ENCODE results near the gene ZNF18. TPM values are rescaled to one million over a fixed set of nuclear protein-coding genes. Genes with fewer than 3 reads are reported as not detected.

ZNF18 gene
- total and polyA plus RNA-seq, 2 of the 4 experiments (the other 2 are of a cell fraction) = 4.5 to 11.7 TPM

GRCh38 chr17:11986179-11986941 is 10.9 kb downstream of the ZNF18 start:
- H2BK120ac ChIP-seq (ENCODE audit: low read depth, low read length) = no peak overlapping the region
- H3K9ac ChIP-seq (ENCODE audit: low read depth, low read length) = no peak overlapping the region
- H3K36me3 ChIP-seq (ENCODE audit: control insufficient read depth, insufficient read depth, low read length) = peaks cover 21% of the 10 kb centered on the region
- no peak overlapping the region for H3K27ac ChIP-seq (ENCODE audit: insufficient read depth, low read length)
- H3K4me1 ChIP-seq (ENCODE audit: control insufficient read depth, insufficient read depth, low read length) = no peaks in the 10 kb centered on the region
- no peaks in the 10 kb centered on the region for H3K9me3 ChIP-seq (ENCODE audit: control insufficient read depth, insufficient read depth, low read length)
- no peaks in the 10 kb centered on the region for H4K20me1 ChIP-seq (ENCODE audit: insufficient read depth, low read length)
- H3K23ac ChIP-seq (ENCODE audit: low read depth, low read length) = no peak overlapping the region
- H3K14ac ChIP-seq (replicated peaks; ENCODE audit: low read depth, low read length) = no peak overlapping the region
- POLR2A ChIA-PET (ENCODE audit: unreplicated experiment) = interaction anchor here (1.5 kb wide), 1 partner anchor 11 kb away, joined by 4 read pairs; the partner anchor contains the start of gene ZNF18
- dilution Hi-C loops (cut with HindIII; ENCODE audit: low sequenced_read_pairs, unreplicated experiment) (no loop called here), in situ Hi-C loops (cut with MboI; ENCODE audit: low sequenced_read_pairs) (loop anchor here (10.0 to 25.0 kb wide), 2 partner anchors 1112 to 1324 kb away; partner anchors contain the start of gene MYH3), intact Hi-C loops (cut with micrococcal nuclease) (loop anchor here (5.0 kb wide), 1 partner anchor 1339 kb away; no protein-coding TSS in a partner anchor)
- no peak overlapping the region for H2AK5ac ChIP-seq (ENCODE audit: low read depth, low read length)
- no peak overlapping the region for H3K18ac ChIP-seq (ENCODE audit: low read depth, low read length)
- no peaks in the 10 kb centered on the region for H3K27me3 ChIP-seq (ENCODE audit: control insufficient read depth, insufficient read depth, low read length)
- no peak overlapping the region for H2BK5ac ChIP-seq (ENCODE audit: low read depth, low read length, poor library complexity, severe bottlenecking)
- no peaks in the 10 kb centered on the region for H3K9me1 ChIP-seq (ENCODE audit: insufficient read depth, low read length)
- no peak overlapping the region for H3K56ac ChIP-seq (ENCODE audit: extremely low read depth, insufficient read depth, low read length)
- H3K4me2 ChIP-seq (ENCODE audit: low read depth, low read length) = no peak overlapping the region; the same call in 1 of the 2 replicates
- ATAC-seq (ENCODE audit: low read depth) (0 out of 2 replicates have a peak, but pooled peaks have one; percentile 16), DNase-seq (no peak)
- H3K79me1 ChIP-seq (ENCODE audit: low read depth in 1 of 2, low read length in 2 of 2) = no peaks in the 10 kb centered on the region
- no peak for TF ChIP-seq RFX5 (IDR thresholded peaks at IDR 0.05; ENCODE audit: low read depth, low read length)
- TF ChIP-seq ELK1 (IDR thresholded peaks at IDR 0.05; ENCODE audit: borderline replicate concordance, low read depth, low read length) = no peak
- TF ChIP-seq USF2 (IDR thresholded peaks at IDR 0.05; ENCODE audit: low read depth, low read length) = no peak
- no peak for TF ChIP-seq CTCF (conservative IDR thresholded peaks at IDR 0.05; ENCODE audit: low read depth, low read length)
- TF ChIP-seq SMC3 (IDR thresholded peaks at IDR 0.05; ENCODE audit: low read depth, low read length) = no peak
- H2BK20ac ChIP-seq (ENCODE audit: low read depth, low read length) = no peak overlapping the region
- no peak overlapping the region for H4K91ac ChIP-seq (ENCODE audit: insufficient read depth, low read depth, low read length)
- no peak overlapping the region for H3K4me3 ChIP-seq (ENCODE audit: insufficient read depth, low read depth, low read length)
- CTCF ChIA-PET = interaction anchor here (0.6 to 1.4 kb wide), 6 partner anchors 9 to 1339 kb away, joined by 3 to 8 read pairs (median 4); partner anchors contain the start of gene ZNF18
- no peak overlapping the region for H4K8ac ChIP-seq (ENCODE audit: low read depth in 2 of 2, low read length in 2 of 2)
- no peak overlapping the region for H2AFZ ChIP-seq (replicated peaks; ENCODE audit: low read length, poor library complexity)
- H3K4ac ChIP-seq (ENCODE audit: low read depth, low read length) = no peak overlapping the region
- no peak overlapping the region for H2AK9ac ChIP-seq (replicated peaks; ENCODE audit: low read depth, low read length, poor library complexity)
- WGBS, 2 experiments (ENCODE audit: extremely low coverage in 2 of 2, insufficient read length in 1 of 2) = no CpG with 5 or more reads among the region's 4 CpGs
- no peak overlapping the region for H4K5ac ChIP-seq (ENCODE audit: low read depth, low read length)
- BruUV-seq (replicated peaks) = no TSS peak
- no peak overlapping the region for H2BK15ac ChIP-seq (ENCODE audit: low read depth, low read length)

Measured in IMR-90 (cell line).